IMR-90 (cell line): Measurements from ENCODE around the gene RPLP1. TPM values are rescaled to one million over a fixed set of nuclear protein-coding genes. Genes with fewer than 3 reads are reported as not detected.

Source experiments
- ATAC-seq: fragments of 200-7000 bp; cut with Tn5 transposase; 2 replicates; pipeline ENCODE4 v1.9.1; 2020; ENCODE audit warnings: low read depth, mild to moderate bottlenecking, moderate library complexity
- BruUV-seq: library from RNA; stranded (reverse); fragments of 400-500 nt; replicated peaks from 2 replicates; lab custom pipeline; 2021; lab: Mats Ljungman, UMichigan
- CTCF ChIA-PET: fragments of 300-600 bp; formaldehyde crosslinking; extraction: SDS; loops from one replicate; lab custom pipeline; 2021; ENCODE audit warnings: antibody characterized with exemption; lab: Yijun Ruan, JAX
- POLR2A ChIA-PET: fragments of 300-600 bp; sonication (Branson Sonifier 250); formaldehyde crosslinking; loops from one replicate; lab custom pipeline; 2022; ENCODE audit warnings: antibody characterized with exemption; ENCODE audit not compliant: unreplicated experiment; lab: Charles Lee
- DNase-seq: peaks from one replicate; pipeline ENCODE4 v3.0.0; 2013
- H2AFZ ChIP-seq: replicated peaks from 2 replicates; pipeline ENCODE3; 2013; ENCODE audit warnings: low read length, mild to moderate bottlenecking; ENCODE audit not compliant: poor library complexity
- H2AK5ac ChIP-seq: 2 replicates; pipeline ENCODE4 v1.6.1; 2013; ENCODE audit warnings: low read depth, low read length, inconsistent platforms
- H2AK9ac ChIP-seq: replicated peaks from 2 replicates; pipeline ENCODE3; 2013; ENCODE audit warnings: mild to moderate bottlenecking, low read depth, low read length, moderate library complexity; ENCODE audit not compliant: poor library complexity
- H2BK120ac ChIP-seq: 2 replicates; pipeline ENCODE4 v1.6.1; 2013; ENCODE audit warnings: low read depth, low read length, inconsistent platforms
- H2BK15ac ChIP-seq: 3 replicates; pipeline ENCODE4 v1.6.1; 2013; ENCODE audit warnings: low read depth, low read length, inconsistent platforms
- H2BK20ac ChIP-seq: 2 replicates; pipeline ENCODE4 v1.6.1; 2013; ENCODE audit warnings: low read depth, mild to moderate bottlenecking, inconsistent platforms, low read length, moderate library complexity
- H2BK5ac ChIP-seq: 2 replicates; pipeline ENCODE4 v1.6.1; 2013; ENCODE audit warnings: mild to moderate bottlenecking, low read depth, low read length, inconsistent platforms; ENCODE audit not compliant: poor library complexity, severe bottlenecking
- H3K14ac ChIP-seq: replicated peaks from 2 replicates; pipeline ENCODE4 v1.6.1; 2013; ENCODE audit warnings: low read depth, low read length, inconsistent platforms
- H3K18ac ChIP-seq: 2 replicates; pipeline ENCODE4 v1.6.1; 2013; ENCODE audit warnings: low read depth, low read length, control low read depth
- H3K23ac ChIP-seq: 2 replicates; pipeline ENCODE4 v1.6.1; 2013; ENCODE audit warnings: low read depth, low read length, inconsistent platforms
- H3K27ac ChIP-seq: 2 replicates; pipeline ENCODE4 v1.5.1; 2013; ENCODE audit warnings: mild to moderate bottlenecking, control low read depth, low read length; ENCODE audit not compliant: insufficient read depth
- H3K27me3 ChIP-seq: 2 replicates; pipeline ENCODE4 v1.6.1; 2013; ENCODE audit warnings: low read length; ENCODE audit not compliant: control insufficient read depth, insufficient read depth
- H3K36me3 ChIP-seq: 2 replicates; pipeline ENCODE4 v1.6.1; 2013; ENCODE audit warnings: low read length, mixed read lengths; ENCODE audit not compliant: control insufficient read depth, insufficient read depth
- H3K4ac ChIP-seq: 2 replicates; pipeline ENCODE4 v1.6.1; 2013; ENCODE audit warnings: low read depth, low read length, inconsistent platforms
- H3K4me1 ChIP-seq: 2 replicates; pipeline ENCODE4 v1.6.1; 2013; ENCODE audit warnings: low read length, mixed read lengths; ENCODE audit not compliant: control insufficient read depth, insufficient read depth
- H3K4me2 ChIP-seq: 2 replicates; pipeline ENCODE4 v1.6.1; 2013; ENCODE audit warnings: low read depth, mild to moderate bottlenecking, control low read depth, low read length, moderate library complexity
- H3K4me3 ChIP-seq: 2 replicates; pipeline ENCODE4 v1.5.1; 2013; ENCODE audit warnings: low read depth, mild to moderate bottlenecking, control low read depth, low read length, moderate library complexity; ENCODE audit not compliant: insufficient read depth
- H3K56ac ChIP-seq: 2 replicates; pipeline ENCODE4 v1.6.1; 2013; ENCODE audit warnings: low read length, inconsistent platforms; ENCODE audit not compliant: insufficient read depth; ENCODE audit errors: extremely low read depth
- H3K79me1 ChIP-seq, 2 experiments: 2 replicates each; pipeline ENCODE4 v1.6.1; 2013; ENCODE audit warnings: low read length in 2 of 2, inconsistent platforms in 1 of 2, low read depth in 1 of 2
- H3K9ac ChIP-seq: 2 replicates; pipeline ENCODE4 v1.6.1; 2013; ENCODE audit warnings: low read depth, low read length, control low read depth
- H3K9me1 ChIP-seq: 2 replicates; pipeline ENCODE4 v1.6.1; 2013; ENCODE audit warnings: low read length, inconsistent platforms; ENCODE audit not compliant: insufficient read depth
- H3K9me3 ChIP-seq: 2 replicates; pipeline ENCODE4 v1.6.1; 2013; ENCODE audit warnings: low read length; ENCODE audit not compliant: control insufficient read depth, insufficient read depth
- H4K20me1 ChIP-seq: 2 replicates; pipeline ENCODE4 v1.6.1; 2013; ENCODE audit warnings: low read length, inconsistent platforms; ENCODE audit not compliant: insufficient read depth
- H4K5ac ChIP-seq: 2 replicates; pipeline ENCODE4 v1.6.1; 2013; ENCODE audit warnings: mild to moderate bottlenecking, low read depth, low read length, control low read depth
- H4K8ac ChIP-seq, 2 experiments: 2 replicates each; pipeline ENCODE4 v1.6.1; 2013; ENCODE audit warnings: low read depth in 2 of 2, low read length in 2 of 2, control low read depth in 1 of 2, inconsistent platforms in 1 of 2
- H4K91ac ChIP-seq: 2 replicates; pipeline ENCODE4 v1.6.1; 2013; ENCODE audit warnings: low read depth, low read length, inconsistent platforms; ENCODE audit not compliant: insufficient read depth
- MAFK ChIP-seq: IDR thresholded peaks from 2 replicates; pipeline ENCODE4 v1.6.1; 2012; ENCODE audit warnings: low read depth, low read length, improper control_type of control experiment
- RCOR1 ChIP-seq: IDR thresholded peaks from 2 replicates; pipeline ENCODE4 v1.6.1; 2012; ENCODE audit warnings: mild to moderate bottlenecking, low read length, improper control_type of control experiment; ENCODE audit not compliant: insufficient replicate concordance
- WGBS, 2 experiments: methylation state at CpG; one replicate each; pipeline versions ENCODE4 v1.1.5 to v1.1.7; 2013; ENCODE audit warnings: missing lambda C conversion rate in 2 of 2; ENCODE audit not compliant: insufficient read length in 1 of 2; ENCODE audit errors: extremely low coverage in 2 of 2; 5-methylcytosine and 5-hydroxymethylcytosine counted together
- dilution Hi-C: fragments of 300-500 bp; cut with HindIII; formaldehyde crosslinking; loops from one replicate; pipeline ENCODE4 v1.14.3; 2018; ENCODE audit warnings: low sequenced_read_pairs; ENCODE audit not compliant: unreplicated experiment
- in situ Hi-C: fragments of 300-500 bp; cut with MboI; formaldehyde crosslinking; loops from 3 replicates; pipeline ENCODE4 v1.14.3; 2019; ENCODE audit warnings: low sequenced_read_pairs, inconsistent platforms, mixed read lengths
- intact Hi-C: fragments of 100-400 bp; cut with micrococcal nuclease; formaldehyde crosslinking; loops from 2 replicates; pipeline ENCODE4 v1.10.0; 2022
- polyA plus RNA-seq, 3 experiments: library from polyadenylated mRNA; depleted of rRNA; stranded (reverse); fragments of >200 nt; gene quantifications; 2 replicates each; pipeline ENCODE4 v1.2.3, GENCODE V29; 2012; ENCODE audit warnings: low replicate concordance in 1 of 3
- total RNA-seq: library from RNA; depleted of rRNA; stranded (reverse); fragments of >200 nt; gene quantifications from 2 replicates; pipeline ENCODE4 v1.2.3, GENCODE V29; 2012

The RPLP1 gene
- total and polyA plus RNA-seq, 2 of the 4 experiments (the other 2 are of a cell fraction) = 97.0 to 1,440 TPM

GRCh38 chr15:69474291-69474690, 21.7 kb downstream of the RPLP1 start:
- Histone ChIP-seq H3K27ac (no peak overlapping the region; the same call in 1 of the 2 replicates), H4K20me1 (no peaks in the 10 kb centered on the region; the same call in 1 of the 2 replicates), H4K5ac (no peak overlapping the region), H3K23ac (no peak overlapping the region), H3K9ac (no peak overlapping the region), H2BK15ac (peak overlapping the region; percentile 71; the same call in 1 of the 3 replicates), H3K14ac (no peak overlapping the region; the same call in 1 of the 2 replicates), H2BK5ac (no peak overlapping the region), H3K56ac (no peak overlapping the region), H3K4me2 (peak overlapping the region; percentile 63; the same call in 1 of the 2 replicates), H2AK5ac (peak overlapping the region; percentile 70), H3K4me1 (peaks cover 9% of the 10 kb centered on the region), H3K9me3 (peaks cover under 1% of the 10 kb centered on the region; the same call in 1 of the 2 replicates), H3K9me1 (peaks cover 4% of the 10 kb centered on the region; the same call in 1 of the 2 replicates), H3K36me3 (no peaks in the 10 kb centered on the region), H4K91ac (0 out of 2 replicates have a peak overlapping the region, but pooled peaks have one; percentile 4), H3K4me3 (no peak overlapping the region), H3K79me1 (no peaks in the 10 kb centered on the region), H4K8ac (peak overlapping the region; percentile 23 to 37; a peak in 1 of 4 replicates), H2BK20ac (peak overlapping the region; percentile 59; the same call in 1 of the 2 replicates), H2BK120ac (peak overlapping the region; percentile 37; the same call in 1 of the 2 replicates), H3K4ac (peak overlapping the region; percentile 64; the same call in 1 of the 2 replicates), H3K27me3 (peaks cover 8% of the 10 kb centered on the region), H2AFZ (peak overlapping the region; percentile 38), H3K18ac (peak overlapping the region; percentile 26; the same call in 1 of the 2 replicates), H2AK9ac (no peak overlapping the region)
- in situ Hi-C loops = loop anchor here (10.0 kb wide), 1 partner anchor 1011 kb away; no protein-coding TSS in a partner anchor
- TF ChIP-seq RCOR1 (no peak), MAFK (peak; percentile 16; the same call in 1 of the 2 replicates)
- intact Hi-C loops = loop anchor here (10.0 kb wide), 2 partner anchors 501 to 1401 kb away; no protein-coding TSS in a partner anchor
- peak; percentile 48 for ATAC-seq
- WGBS, 2 experiments = 0% methylated on average over 1 of the region's 5 CpGs; no CpG with 5 or more reads in 1 of the 2 experiments
- dilution Hi-C loops = no loop called here
- DNase-seq = peak; percentile 74
- ChIA-PET CTCF (no interaction called here), POLR2A (no interaction called here)
- BruUV-seq = no TSS peak
